Calu3 (cell line): ENCODE results near the gene HK2. TPM values are rescaled to one million over a fixed set of nuclear protein-coding genes. Genes with fewer than 3 reads are reported as not detected.

Experiments used
- BruUV-seq: library from RNA; stranded (reverse); fragments of 400-500 nt; replicated peaks from 2 replicates; lab custom pipeline; 2021; lab: Mats Ljungman, UMichigan
- CTCF ChIA-PET: fragments of 300-600 bp; sonication (Branson Sonifier 250); formaldehyde crosslinking; loops from one replicate; lab custom pipeline; 2022; ENCODE audit warnings: antibody characterized with exemption; lab: Charles Lee
- DNase-seq: peaks from one replicate; pipeline ENCODE4 v3.0.0; 2022
- H3K27ac Mint-ChIP-seq: one replicate; pipeline ENCODE4 v1.8.0; 2022; ENCODE audit warnings: mixed read lengths; ENCODE audit not compliant: unreplicated experiment
- H3K27me3 Mint-ChIP-seq: one replicate; pipeline ENCODE4 v1.8.0; 2022; ENCODE audit warnings: mixed read lengths; ENCODE audit not compliant: unreplicated experiment
- H3K36me3 Mint-ChIP-seq: one replicate; pipeline ENCODE4 v1.8.0; 2022; ENCODE audit warnings: mild to moderate bottlenecking, moderate library complexity, mixed read lengths; ENCODE audit not compliant: insufficient read depth, unreplicated experiment
- H3K4me1 Mint-ChIP-seq: one replicate; pipeline ENCODE4 v1.8.0; 2022; ENCODE audit warnings: mild to moderate bottlenecking, low read depth, mixed read lengths; ENCODE audit not compliant: unreplicated experiment
- H3K4me3 Mint-ChIP-seq: one replicate; pipeline ENCODE4 v1.8.0; 2022; ENCODE audit warnings: mild to moderate bottlenecking, low read depth, moderate library complexity, mixed read lengths; ENCODE audit not compliant: unreplicated experiment
- H3K9me3 Mint-ChIP-seq: one replicate; pipeline ENCODE4 v1.8.0; 2022; ENCODE audit warnings: low read depth, mixed read lengths; ENCODE audit not compliant: unreplicated experiment
- intact Hi-C: fragments of 100-400 bp; cut with micrococcal nuclease; formaldehyde crosslinking; loops from one replicate; pipeline ENCODE4 v1.10.0; 2022; ENCODE audit not compliant: unreplicated experiment
- total RNA-seq: library from RNA; stranded (reverse); gene quantifications from 2 replicates; pipeline ENCODE4 v1.2.3, GENCODE V29; 2022
- TF ChIP-seq, protein P1 (sequence below): fragments of 200-600 bp; IDR thresholded peaks from one replicate; pipeline ENCODE4 v1.8.0; 2022; ENCODE audit warnings: antibody characterized with exemption; ENCODE audit not compliant: unreplicated experiment

The HK2 gene
- total RNA-seq, 1 experiment from 2014 or later = 56.5 TPM

DNA sequence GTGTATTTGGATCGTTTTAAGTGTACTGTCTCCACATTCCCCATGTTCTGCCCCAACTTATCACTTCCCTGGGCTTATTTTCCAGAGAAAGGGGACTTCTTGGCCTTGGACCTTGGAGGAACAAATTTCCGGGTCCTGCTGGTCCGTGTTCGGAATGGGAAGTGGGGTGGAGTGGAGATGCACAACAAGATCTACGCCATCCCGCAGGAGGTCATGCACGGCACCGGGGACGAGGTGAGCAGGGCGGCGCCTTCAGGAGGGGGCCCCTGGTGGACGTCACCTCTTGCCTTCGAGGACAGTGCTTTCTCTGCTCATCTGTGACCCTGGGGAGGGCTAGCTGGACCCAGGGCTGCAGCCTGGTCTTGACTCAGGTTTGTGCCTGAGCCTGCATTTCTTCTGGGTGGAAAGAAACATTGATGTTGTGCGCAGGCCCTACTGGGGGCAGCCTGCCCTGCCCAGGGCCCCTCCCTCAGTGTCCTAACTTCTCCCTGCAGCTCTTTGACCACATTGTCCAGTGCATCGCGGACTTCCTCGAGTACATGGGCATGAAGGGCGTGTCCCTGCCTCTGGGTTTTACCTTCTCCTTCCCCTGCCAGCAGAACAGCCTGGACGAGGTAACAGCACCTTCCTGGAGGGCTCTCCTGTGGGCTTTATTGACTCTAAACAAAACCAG lies 47.8 kb downstream of the HK2 start:
- CTCF ChIA-PET = no interaction called here
- DNase-seq = no peak
- Mint-ChIP-seq H3K27me3 (no peaks in the 10 kb centered on the region), H3K27ac (no peak overlapping the region), H3K36me3 (peaks cover 37% of the 10 kb centered on the region), H3K9me3 (no peaks in the 10 kb centered on the region), H3K4me3 (no peak overlapping the region), H3K4me1 (no peaks in the 10 kb centered on the region)
- no TSS peak for BruUV-seq
- intact Hi-C loops = no loop called here
- TF ChIP-seq, protein P1, sequence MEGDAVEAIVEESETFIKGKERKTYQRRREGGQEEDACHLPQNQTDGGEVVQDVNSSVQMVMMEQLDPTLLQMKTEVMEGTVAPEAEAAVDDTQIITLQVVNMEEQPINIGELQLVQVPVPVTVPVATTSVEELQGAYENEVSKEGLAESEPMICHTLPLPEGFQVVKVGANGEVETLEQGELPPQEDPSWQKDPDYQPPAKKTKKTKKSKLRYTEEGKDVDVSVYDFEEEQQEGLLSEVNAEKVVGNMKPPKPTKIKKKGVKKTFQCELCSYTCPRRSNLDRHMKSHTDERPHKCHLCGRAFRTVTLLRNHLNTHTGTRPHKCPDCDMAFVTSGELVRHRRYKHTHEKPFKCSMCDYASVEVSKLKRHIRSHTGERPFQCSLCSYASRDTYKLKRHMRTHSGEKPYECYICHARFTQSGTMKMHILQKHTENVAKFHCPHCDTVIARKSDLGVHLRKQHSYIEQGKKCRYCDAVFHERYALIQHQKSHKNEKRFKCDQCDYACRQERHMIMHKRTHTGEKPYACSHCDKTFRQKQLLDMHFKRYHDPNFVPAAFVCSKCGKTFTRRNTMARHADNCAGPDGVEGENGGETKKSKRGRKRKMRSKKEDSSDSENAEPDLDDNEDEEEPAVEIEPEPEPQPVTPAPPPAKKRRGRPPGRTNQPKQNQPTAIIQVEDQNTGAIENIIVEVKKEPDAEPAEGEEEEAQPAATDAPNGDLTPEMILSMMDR = no peak

DNA sequence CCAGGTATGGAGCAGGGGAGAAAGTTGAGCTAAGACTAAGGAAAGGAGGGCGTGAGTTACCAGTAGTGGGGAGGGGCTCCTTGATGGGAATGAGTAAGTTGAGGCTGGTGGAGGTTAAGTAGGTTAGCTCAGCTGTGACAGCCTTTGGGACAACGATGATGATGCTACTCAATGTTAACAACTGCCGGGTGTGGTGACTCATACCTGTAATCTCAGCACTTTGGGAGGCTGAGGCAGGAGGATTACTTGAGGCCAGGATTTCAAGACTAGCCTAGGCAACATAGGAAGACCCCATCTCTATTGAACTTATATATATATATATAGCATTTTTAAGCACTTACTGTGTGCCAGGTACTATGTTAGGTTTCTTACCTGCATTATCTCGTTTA lies 48.4 kb downstream of the HK2 start:
- Mint-ChIP-seq H3K4me1 (no peaks in the 10 kb centered on the region), H3K9me3 (no peaks in the 10 kb centered on the region), H3K36me3 (peaks cover 35% of the 10 kb centered on the region), H3K4me3 (no peak overlapping the region), H3K27ac (no peak overlapping the region), H3K27me3 (no peaks in the 10 kb centered on the region)
- intact Hi-C loops = no loop called here
- no TSS peak for BruUV-seq
- DNase-seq = no peak
- CTCF ChIA-PET = no interaction called here
- TF ChIP-seq, protein P1 = no peak

DNA sequence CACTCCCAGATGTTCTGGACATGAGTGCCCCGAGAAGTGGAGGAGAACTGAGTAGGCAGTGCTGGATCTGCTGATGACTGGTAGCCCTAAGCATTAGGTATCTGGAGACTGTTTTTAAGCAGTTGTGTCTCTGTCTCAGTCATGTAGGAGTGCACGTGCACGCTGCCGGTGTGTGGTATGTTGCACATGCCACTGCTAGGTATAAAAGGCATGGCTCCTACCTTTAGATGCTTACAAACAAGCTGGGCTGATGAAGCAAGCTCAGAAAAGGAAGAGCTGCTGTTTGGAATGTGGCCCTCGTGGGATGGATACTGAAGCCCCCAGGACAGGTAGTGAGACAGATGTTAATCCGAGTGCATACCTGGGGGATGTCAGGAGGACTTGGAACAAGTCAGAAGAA lies 49.1 kb downstream of the HK2 start:
- H3K4me1 Mint-ChIP-seq = no peaks in the 10 kb centered on the region
- CTCF ChIA-PET = no interaction called here
- H3K27ac Mint-ChIP-seq = peak overlapping the region; percentile 22
- DNase-seq = no peak
- no peaks in the 10 kb centered on the region for H3K9me3 Mint-ChIP-seq
- no peak overlapping the region for H3K4me3 Mint-ChIP-seq
- H3K36me3 Mint-ChIP-seq = peaks cover 40% of the 10 kb centered on the region
- TF ChIP-seq, protein P1 = no peak
- H3K27me3 Mint-ChIP-seq = no peaks in the 10 kb centered on the region
- BruUV-seq = no TSS peak
- intact Hi-C loops = no loop called here

DNA sequence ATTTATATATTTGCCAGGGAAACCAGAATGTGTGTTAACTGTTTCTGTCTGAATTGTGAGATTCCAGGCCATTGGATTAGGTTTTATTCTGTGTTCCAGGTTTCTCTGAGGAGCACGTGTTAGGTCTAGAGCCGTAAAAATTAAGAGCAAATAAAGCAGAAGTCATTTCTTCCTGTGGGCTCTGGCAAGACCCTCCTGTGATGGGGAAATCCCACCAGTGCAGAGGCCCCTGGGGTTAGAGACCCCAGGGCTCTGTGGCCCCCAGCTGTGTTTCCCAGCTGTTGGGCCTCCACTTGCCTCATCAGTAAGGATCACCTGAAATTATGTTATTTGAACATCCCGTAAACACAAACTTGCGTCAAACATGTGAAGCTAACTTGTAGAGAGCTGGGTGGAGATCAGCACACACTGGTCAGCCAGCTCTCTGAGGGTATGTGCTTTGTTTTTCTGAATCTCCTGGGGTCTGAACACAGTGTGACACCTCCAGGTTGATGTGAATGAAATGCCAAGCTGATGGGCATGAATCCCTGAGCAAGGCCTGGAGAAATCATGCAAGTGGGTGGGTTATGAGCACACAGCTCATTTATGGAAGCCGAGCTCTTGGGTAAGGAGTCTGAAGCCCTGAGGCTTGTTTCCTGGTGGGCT lies 50.3 kb downstream of the HK2 start:
- H3K36me3 Mint-ChIP-seq = peaks cover 37% of the 10 kb centered on the region
- no TSS peak for BruUV-seq
- no peak overlapping the region for H3K4me3 Mint-ChIP-seq
- TF ChIP-seq, protein P1 = no peak
- H3K27me3 Mint-ChIP-seq = no peaks in the 10 kb centered on the region
- DNase-seq = no peak
- CTCF ChIA-PET = no interaction called here
- H3K9me3 Mint-ChIP-seq = no peaks in the 10 kb centered on the region
- intact Hi-C loops = no loop called here
- no peaks in the 10 kb centered on the region for H3K4me1 Mint-ChIP-seq
- H3K27ac Mint-ChIP-seq = peak overlapping the region; percentile 23
